Measurements from ENCODE around the gene ADPRHL1. TPM values are rescaled to one million over a fixed set of nuclear protein-coding genes. Genes with fewer than 3 reads are reported as not detected.

The ADPRHL1 gene
- total and polyA plus RNA-seq, 2 donors (not counting 1 experiment from before 2014, with no cell fraction given): 0.59 to 1.5 TPM

DNA sequence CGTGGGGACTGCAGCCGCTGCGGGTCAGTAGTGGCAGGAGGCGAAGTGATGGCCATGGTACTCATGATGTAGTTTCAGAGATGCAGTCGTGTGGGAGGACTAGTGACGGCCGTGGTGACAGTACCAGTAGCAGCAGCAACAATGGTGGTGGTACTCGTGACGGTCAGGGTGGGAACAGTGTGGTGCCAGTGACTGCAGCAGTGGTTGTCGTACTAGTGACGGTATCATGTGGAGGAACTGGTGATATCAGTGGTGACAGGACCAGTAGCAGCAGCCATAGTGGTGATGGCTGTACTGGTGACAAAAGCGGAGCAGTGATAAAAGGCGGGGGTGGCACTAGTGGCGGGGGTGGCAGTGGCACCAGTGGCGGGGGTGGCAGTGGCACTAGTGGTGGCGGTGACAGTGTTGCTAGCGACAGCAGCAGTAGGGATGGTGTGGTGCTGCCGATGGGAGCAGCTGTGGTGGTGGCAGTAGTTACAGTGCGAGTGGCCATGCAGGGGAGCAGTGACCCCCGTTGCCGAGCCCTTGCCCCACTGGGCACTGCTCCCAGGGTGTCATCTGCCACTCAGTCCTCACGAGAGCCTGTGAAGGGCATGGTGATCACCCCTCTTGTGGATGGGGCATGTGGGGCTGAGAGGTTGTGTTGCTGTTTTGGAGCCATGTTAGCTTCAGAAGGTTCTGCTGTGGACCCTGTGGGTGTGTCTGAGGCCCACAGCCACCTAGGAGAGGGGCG is 22.7 kb downstream of the ADPRHL1 start:
- Histone ChIP-seq H3K27ac (ENCODE audit: insufficient read depth, low read length) (no peak overlapping the region), H3K27me3 (ENCODE audit: control insufficient read depth, insufficient read depth, low read length) (no peaks in the 10 kb centered on the region), H3K4me1 (ENCODE audit: control insufficient read depth, extremely low read depth, insufficient read depth, low read length) (no peaks in the 10 kb centered on the region), H3K79me2 (ENCODE audit: control insufficient read depth, insufficient read depth, low read length) (no peaks in the 10 kb centered on the region), H3K9me3 (ENCODE audit: control insufficient read depth, insufficient read depth, low read depth, low read length) (no peaks in the 10 kb centered on the region), H3K9ac (ENCODE audit: insufficient read depth, low read length) (no peak overlapping the region), H4K20me1 (ENCODE audit: control insufficient read depth, extremely low read depth, insufficient read depth, low read length) (no peaks in the 10 kb centered on the region), H3K36me3 (ENCODE audit: control insufficient read depth, insufficient read depth, low read length) (no peaks in the 10 kb centered on the region), H2AFZ (ENCODE audit: low read length) (no peak overlapping the region), H3K4me2 (ENCODE audit: extremely low read depth, insufficient read depth, low read length) (no peak overlapping the region), H3K4me3 (replicated peaks in 1 of 4; ENCODE audit: control extremely low read depth in 1 of 4, insufficient read depth in 1 of 4, low read depth in 3 of 4, low read length in 4 of 4) (no peak overlapping the region)
- TF ChIP-seq, protein P1, sequence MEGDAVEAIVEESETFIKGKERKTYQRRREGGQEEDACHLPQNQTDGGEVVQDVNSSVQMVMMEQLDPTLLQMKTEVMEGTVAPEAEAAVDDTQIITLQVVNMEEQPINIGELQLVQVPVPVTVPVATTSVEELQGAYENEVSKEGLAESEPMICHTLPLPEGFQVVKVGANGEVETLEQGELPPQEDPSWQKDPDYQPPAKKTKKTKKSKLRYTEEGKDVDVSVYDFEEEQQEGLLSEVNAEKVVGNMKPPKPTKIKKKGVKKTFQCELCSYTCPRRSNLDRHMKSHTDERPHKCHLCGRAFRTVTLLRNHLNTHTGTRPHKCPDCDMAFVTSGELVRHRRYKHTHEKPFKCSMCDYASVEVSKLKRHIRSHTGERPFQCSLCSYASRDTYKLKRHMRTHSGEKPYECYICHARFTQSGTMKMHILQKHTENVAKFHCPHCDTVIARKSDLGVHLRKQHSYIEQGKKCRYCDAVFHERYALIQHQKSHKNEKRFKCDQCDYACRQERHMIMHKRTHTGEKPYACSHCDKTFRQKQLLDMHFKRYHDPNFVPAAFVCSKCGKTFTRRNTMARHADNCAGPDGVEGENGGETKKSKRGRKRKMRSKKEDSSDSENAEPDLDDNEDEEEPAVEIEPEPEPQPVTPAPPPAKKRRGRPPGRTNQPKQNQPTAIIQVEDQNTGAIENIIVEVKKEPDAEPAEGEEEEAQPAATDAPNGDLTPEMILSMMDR (conservative IDR thresholded peaks at IDR 0.05 in 1 of 2, IDR thresholded peaks at IDR 0.05 in 1 of 2; ENCODE audit: low read depth in 1 of 2, low read length in 2 of 2): no peak
- TF ChIP-seq EZH2 (IDR thresholded peaks at IDR 0.05; ENCODE audit: low read length, missing control alignments): no peak
- DNase-seq (ENCODE audit: low read depth in 2 of 2): no peak

DNA sequence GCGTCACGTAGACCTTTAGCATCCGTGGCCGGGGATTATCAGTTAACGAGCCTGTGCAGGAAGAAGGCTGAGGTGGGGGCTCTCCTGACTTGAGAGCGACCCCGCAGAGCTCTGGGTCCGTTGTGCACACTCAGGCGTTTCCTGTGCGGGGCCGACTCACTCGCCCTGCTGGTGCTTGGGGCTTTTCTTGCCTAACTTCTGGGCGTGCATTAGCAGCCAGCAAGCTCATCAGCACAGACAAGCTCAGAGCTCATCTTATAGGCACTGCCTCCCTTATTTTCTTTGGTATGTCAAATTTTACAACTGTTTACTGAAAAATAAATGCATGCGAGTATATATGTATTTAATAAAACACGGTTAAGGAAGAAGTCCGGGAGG is 23.7 kb downstream of the ADPRHL1 start:
- H3K36me3 ChIP-seq (ENCODE audit: control insufficient read depth, insufficient read depth, low read length): no peaks in the 10 kb centered on the region
- H3K4me2 ChIP-seq (ENCODE audit: extremely low read depth, insufficient read depth, low read length): no peak overlapping the region
- no peak overlapping the region for H2AFZ ChIP-seq (ENCODE audit: low read length)
- no peaks in the 10 kb centered on the region for H3K4me1 ChIP-seq (ENCODE audit: control insufficient read depth, extremely low read depth, insufficient read depth, low read length)
- no peak overlapping the region for H3K9ac ChIP-seq (ENCODE audit: insufficient read depth, low read length)
- no peak overlapping the region for H3K27ac ChIP-seq (ENCODE audit: insufficient read depth, low read length)
- H3K27me3 ChIP-seq (ENCODE audit: control insufficient read depth, insufficient read depth, low read length): no peaks in the 10 kb centered on the region
- no peaks in the 10 kb centered on the region for H3K79me2 ChIP-seq (ENCODE audit: control insufficient read depth, insufficient read depth, low read length)
- no peaks in the 10 kb centered on the region for H4K20me1 ChIP-seq (ENCODE audit: control insufficient read depth, extremely low read depth, insufficient read depth, low read length)
- no peaks in the 10 kb centered on the region for H3K9me3 ChIP-seq (ENCODE audit: control insufficient read depth, insufficient read depth, low read depth, low read length)
- DNase-seq (ENCODE audit: low read depth in 2 of 2): no peak
- H3K4me3 ChIP-seq (replicated peaks in 1 of 4; ENCODE audit: control extremely low read depth in 1 of 4, insufficient read depth in 1 of 4, low read depth in 3 of 4, low read length in 4 of 4): no peak overlapping the region
- no peak for TF ChIP-seq EZH2 (IDR thresholded peaks at IDR 0.05; ENCODE audit: low read length, missing control alignments)
- TF ChIP-seq, protein P1 (conservative IDR thresholded peaks at IDR 0.05 in 1 of 2, IDR thresholded peaks at IDR 0.05 in 1 of 2; ENCODE audit: low read depth in 1 of 2, low read length in 2 of 2): no peak

DNA sequence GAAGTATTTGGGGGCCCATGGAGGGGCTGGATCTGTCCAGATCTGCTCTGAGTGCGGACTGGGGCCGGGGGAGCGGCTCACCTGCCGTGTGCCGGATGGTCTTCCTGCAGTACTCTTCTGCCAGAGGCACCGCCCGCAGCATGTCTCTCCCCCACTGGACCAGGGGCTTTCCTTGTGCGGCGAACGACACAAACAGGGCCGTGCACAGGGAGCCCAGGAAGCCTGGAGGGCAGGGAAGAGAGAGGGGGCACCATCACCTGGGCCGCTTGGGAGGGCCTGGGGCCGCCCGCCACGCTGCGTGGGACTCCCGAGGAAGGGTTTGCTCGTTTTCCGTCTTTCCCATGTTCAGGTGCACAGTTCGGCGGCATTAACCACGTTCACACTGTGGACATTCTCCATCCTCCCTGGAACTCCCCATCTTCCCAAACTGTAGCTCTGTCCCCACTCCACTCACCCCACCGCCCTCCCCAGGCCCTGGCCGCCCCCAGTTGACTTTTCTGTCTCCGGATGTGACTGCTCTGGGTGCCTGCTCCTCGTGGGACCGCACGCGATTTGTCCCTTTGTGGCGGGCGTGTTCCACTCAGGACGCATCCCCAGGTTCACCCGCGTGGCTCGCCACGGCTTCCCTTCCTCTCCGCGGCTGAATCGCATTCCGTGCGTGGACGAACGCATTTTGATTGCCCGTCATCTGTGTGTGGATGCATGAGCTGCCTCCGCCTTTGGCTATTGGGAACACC is 24.2 kb downstream of the ADPRHL1 start:
- no peak overlapping the region for H2AFZ ChIP-seq (ENCODE audit: low read length)
- no peak overlapping the region for H3K27ac ChIP-seq (ENCODE audit: insufficient read depth, low read length)
- H3K9me3 ChIP-seq (ENCODE audit: control insufficient read depth, insufficient read depth, low read depth, low read length): no peaks in the 10 kb centered on the region
- H4K20me1 ChIP-seq (ENCODE audit: control insufficient read depth, extremely low read depth, insufficient read depth, low read length): no peaks in the 10 kb centered on the region
- no peak overlapping the region for H3K4me3 ChIP-seq (replicated peaks in 1 of 4; ENCODE audit: control extremely low read depth in 1 of 4, insufficient read depth in 1 of 4, low read depth in 3 of 4, low read length in 4 of 4)
- DNase-seq (ENCODE audit: low read depth in 2 of 2): no peak
- no peak for TF ChIP-seq EZH2 (IDR thresholded peaks at IDR 0.05; ENCODE audit: low read length, missing control alignments)
- TF ChIP-seq, protein P1 (conservative IDR thresholded peaks at IDR 0.05 in 1 of 2, IDR thresholded peaks at IDR 0.05 in 1 of 2; ENCODE audit: low read depth in 1 of 2, low read length in 2 of 2): no peak
- no peaks in the 10 kb centered on the region for H3K4me1 ChIP-seq (ENCODE audit: control insufficient read depth, extremely low read depth, insufficient read depth, low read length)
- no peak overlapping the region for H3K4me2 ChIP-seq (ENCODE audit: extremely low read depth, insufficient read depth, low read length)
- no peaks in the 10 kb centered on the region for H3K79me2 ChIP-seq (ENCODE audit: control insufficient read depth, insufficient read depth, low read length)
- no peak overlapping the region for H3K9ac ChIP-seq (ENCODE audit: insufficient read depth, low read length)
- no peaks in the 10 kb centered on the region for H3K36me3 ChIP-seq (ENCODE audit: control insufficient read depth, insufficient read depth, low read length)
- H3K27me3 ChIP-seq (ENCODE audit: control insufficient read depth, insufficient read depth, low read length): no peaks in the 10 kb centered on the region

Data from fibroblast of lung (primary cell).